PC-3 (cell line): Measurements from ENCODE around the gene GRP. TPM values are rescaled to one million over a fixed set of nuclear protein-coding genes. Genes with fewer than 3 reads are reported as not detected.

Experiments used
- ATAC-seq: fragments of 200-7000 bp; cut with Tn5 transposase; 2 replicates; pipeline ENCODE4 v1.9.1; 2020; ENCODE audit warnings: mild to moderate bottlenecking, moderate library complexity
- BruUV-seq: library from RNA; stranded (reverse); fragments of 400-500 nt; replicated peaks from 2 replicates; lab custom pipeline; 2021; lab: Mats Ljungman, UMichigan
- CTCF ChIA-PET: fragments of 300-600 bp; sonication (Branson Sonifier 250); formaldehyde crosslinking; loops from one replicate; lab custom pipeline; 2022; ENCODE audit warnings: antibody characterized with exemption; lab: Charles Lee
- POLR2A ChIA-PET: fragments of 300-600 bp; sonication (Branson Sonifier 250); formaldehyde crosslinking; loops from one replicate; lab custom pipeline; 2022; ENCODE audit warnings: antibody characterized with exemption; ENCODE audit not compliant: unreplicated experiment; lab: Charles Lee
- DNase-seq: peaks from one replicate; pipeline ENCODE4 v3.0.0-alpha.2; 2015
- H2AFZ ChIP-seq: fragments of 300-600 bp; sonication (generic); 2 replicates; pipeline ENCODE4 v1.6.0; 2016; ENCODE audit warnings: antibody characterized with exemption, low read length
- H3F3A ChIP-seq: fragments of 300-600 bp; sonication (generic); one replicate; pipeline ENCODE4 v1.6.0; 2017; ENCODE audit warnings: antibody characterized with exemption, low read length, control low read depth, mild to moderate bottlenecking; ENCODE audit not compliant: unreplicated experiment
- H3K27ac ChIP-seq: fragments of 300-600 bp; sonication (generic); 2 replicates; pipeline ENCODE4 v1.5.1; 2016; ENCODE audit warnings: mild to moderate bottlenecking, low read length
- H3K27me3 ChIP-seq: fragments of 300-600 bp; sonication (generic); 2 replicates; pipeline ENCODE4 v1.6.1; 2016; ENCODE audit warnings: low read length, mixed read lengths
- H3K36me3 ChIP-seq: fragments of 300-600 bp; sonication (generic); 2 replicates; pipeline ENCODE4 v1.6.1; 2016; ENCODE audit warnings: low read depth, mixed run types, low read length, mixed read lengths
- H3K4me1 ChIP-seq: fragments of 300-600 bp; sonication (generic); 2 replicates; pipeline ENCODE4 v1.5.1; 2016; ENCODE audit warnings: low read length; ENCODE audit not compliant: insufficient read depth
- H3K4me2 ChIP-seq: fragments of 300-600 bp; sonication (generic); 2 replicates; pipeline ENCODE4 v1.6.0; 2016; ENCODE audit warnings: low read length
- H3K4me3 ChIP-seq: fragments of 300-600 bp; sonication (generic); 2 replicates; pipeline ENCODE4 v1.5.1; 2016; ENCODE audit warnings: mild to moderate bottlenecking, low read length, mixed read lengths
- H3K79me2 ChIP-seq: fragments of 300-600 bp; sonication (generic); 2 replicates; pipeline ENCODE4 v1.6.1; 2017; ENCODE audit warnings: low read length, mixed read lengths
- H3K9ac ChIP-seq: fragments of 300-600 bp; sonication (generic); 2 replicates; pipeline ENCODE4 v1.6.0; 2016; ENCODE audit warnings: mild to moderate bottlenecking, low read length
- H3K9me2 ChIP-seq: fragments of 300-600 bp; sonication (generic); replicated peaks from 2 replicates; pipeline ENCODE4 v1.6.1; 2016; ENCODE audit warnings: mixed run types, low read length, mixed read lengths
- H3K9me3 ChIP-seq: fragments of 300-600 bp; sonication (generic); 2 replicates; pipeline ENCODE4 v1.6.1; 2016; ENCODE audit warnings: low read length, mixed read lengths
- H4K20me1 ChIP-seq: fragments of 300-600 bp; sonication (generic); 2 replicates; pipeline ENCODE4 v1.6.1; 2016; ENCODE audit warnings: low read length, mixed read lengths
- EZH2 ChIP-seq: fragments of 300-600 bp; sonication (generic); IDR thresholded peaks from one replicate; pipeline ENCODE4 v1.6.1; 2017; ENCODE audit warnings: antibody characterized with exemption, mild to moderate bottlenecking, low read length; ENCODE audit not compliant: unreplicated experiment
- EZH2phosphoT487 ChIP-seq: fragments of 300-600 bp; sonication (generic); IDR thresholded peaks from 2 replicates; pipeline ENCODE4 v1.6.1; 2018; ENCODE audit warnings: mild to moderate bottlenecking, antibody characterized with exemption, low read length, borderline replicate concordance
- intact Hi-C: fragments of 100-400 bp; cut with micrococcal nuclease; formaldehyde crosslinking; loops from 2 replicates; pipeline ENCODE4 v1.9.0; 2023
- total RNA-seq: library from RNA; depleted of rRNA; stranded (reverse); fragments of >200 nt; gene quantifications from 2 replicates; pipeline ENCODE4 v1.2.3, GENCODE V29; 2014
- TF ChIP-seq, protein P1 (sequence below): fragments of 300-600 bp; sonication (generic); conservative IDR thresholded peaks from 2 replicates; pipeline ENCODE4 v1.5.1; 2017; ENCODE audit warnings: antibody characterized with exemption, low read depth, mild to moderate bottlenecking, low read length

The GRP gene
- total RNA-seq, 1 experiment from 2014 or later, result not detected

GRCh38 chr18:59198215-59198614, 21.7 kb upstream of the GRP start:
- H3K4me2 ChIP-seq, result no peak overlapping the region
- ChIA-PET CTCF (no interaction called here), POLR2A (no interaction called here)
- peaks cover 36% of the 10 kb centered on the region for H3K27me3 ChIP-seq
- no peaks in the 10 kb centered on the region for H4K20me1 ChIP-seq
- H3K4me1 ChIP-seq, result no peaks in the 10 kb centered on the region
- no TSS peak for BruUV-seq
- intact Hi-C loops, result no loop called here
- H3K27ac ChIP-seq, result no peak overlapping the region
- no peak overlapping the region for H3K4me3 ChIP-seq
- no peak for TF ChIP-seq EZH2
- TF ChIP-seq EZH2phosphoT487, result no peak
- TF ChIP-seq, protein P1, sequence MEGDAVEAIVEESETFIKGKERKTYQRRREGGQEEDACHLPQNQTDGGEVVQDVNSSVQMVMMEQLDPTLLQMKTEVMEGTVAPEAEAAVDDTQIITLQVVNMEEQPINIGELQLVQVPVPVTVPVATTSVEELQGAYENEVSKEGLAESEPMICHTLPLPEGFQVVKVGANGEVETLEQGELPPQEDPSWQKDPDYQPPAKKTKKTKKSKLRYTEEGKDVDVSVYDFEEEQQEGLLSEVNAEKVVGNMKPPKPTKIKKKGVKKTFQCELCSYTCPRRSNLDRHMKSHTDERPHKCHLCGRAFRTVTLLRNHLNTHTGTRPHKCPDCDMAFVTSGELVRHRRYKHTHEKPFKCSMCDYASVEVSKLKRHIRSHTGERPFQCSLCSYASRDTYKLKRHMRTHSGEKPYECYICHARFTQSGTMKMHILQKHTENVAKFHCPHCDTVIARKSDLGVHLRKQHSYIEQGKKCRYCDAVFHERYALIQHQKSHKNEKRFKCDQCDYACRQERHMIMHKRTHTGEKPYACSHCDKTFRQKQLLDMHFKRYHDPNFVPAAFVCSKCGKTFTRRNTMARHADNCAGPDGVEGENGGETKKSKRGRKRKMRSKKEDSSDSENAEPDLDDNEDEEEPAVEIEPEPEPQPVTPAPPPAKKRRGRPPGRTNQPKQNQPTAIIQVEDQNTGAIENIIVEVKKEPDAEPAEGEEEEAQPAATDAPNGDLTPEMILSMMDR, result no peak
- DNase-seq, result no peak
- no peak for ATAC-seq
- no peaks in the 10 kb centered on the region for H3K36me3 ChIP-seq
- H3K9me2 ChIP-seq, result no peaks in the 10 kb centered on the region
- H3K9me3 ChIP-seq, result no peaks in the 10 kb centered on the region
- H3K9ac ChIP-seq, result no peak overlapping the region
- no peaks in the 10 kb centered on the region for H3F3A ChIP-seq
- H2AFZ ChIP-seq, result no peak overlapping the region
- H3K79me2 ChIP-seq, result no peaks in the 10 kb centered on the region

DNA sequence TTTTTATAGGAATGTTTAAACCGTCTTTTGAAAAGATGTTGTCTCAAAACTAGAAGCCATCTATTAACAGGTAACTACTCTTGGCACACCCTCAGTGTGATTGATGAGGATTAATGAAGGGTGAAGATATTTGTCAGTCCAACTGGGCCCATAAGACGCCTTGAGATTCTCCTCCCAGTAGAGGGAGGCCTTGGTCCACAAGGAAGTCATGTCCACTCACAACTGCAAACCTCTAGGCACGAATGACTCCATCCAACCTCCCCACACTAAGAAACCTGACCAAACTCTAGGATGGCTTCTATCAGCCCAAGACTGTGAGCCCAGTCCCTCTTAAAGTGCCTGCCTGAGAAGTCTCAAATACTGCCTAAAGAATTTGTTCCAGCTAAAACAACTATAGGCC, 19.2 kb upstream of the GRP start:
- BruUV-seq, result no TSS peak

GRCh38 chr18:59202258-59202820, 17.6 kb upstream of the GRP start:
- Histone ChIP-seq H3K9me3 (no peaks in the 10 kb centered on the region), H3K27ac (no peak overlapping the region), H3K36me3 (no peaks in the 10 kb centered on the region), H3F3A (no peaks in the 10 kb centered on the region), H2AFZ (no peak overlapping the region), H3K9ac (no peak overlapping the region), H3K79me2 (no peaks in the 10 kb centered on the region), H4K20me1 (no peaks in the 10 kb centered on the region), H3K9me2 (no peaks in the 10 kb centered on the region), H3K4me1 (no peaks in the 10 kb centered on the region), H3K27me3 (peaks cover 32% of the 10 kb centered on the region), H3K4me3 (no peak overlapping the region), H3K4me2 (no peak overlapping the region)
- ATAC-seq (no peak), DNase-seq (no peak)
- ChIA-PET CTCF (no interaction called here), POLR2A (no interaction called here)
- TF ChIP-seq EZH2 (no peak), EZH2phosphoT487 (no peak)
- TF ChIP-seq, protein P1, result no peak
- no TSS peak for BruUV-seq
- intact Hi-C loops, result no loop called here

More for the DNA sequence above, 19.2 kb upstream of the GRP start:
- TF ChIP-seq EZH2phosphoT487, result no peak
- TF ChIP-seq, protein P1, result peak; percentile 46
- Histone ChIP-seq H3K36me3 (no peaks in the 10 kb centered on the region), H3F3A (no peaks in the 10 kb centered on the region), H3K9ac (no peak overlapping the region), H3K27ac (no peak overlapping the region), H3K4me2 (no peak overlapping the region), H3K4me3 (no peak overlapping the region), H3K4me1 (no peaks in the 10 kb centered on the region), H3K27me3 (peaks cover 42% of the 10 kb centered on the region), H3K9me3 (no peaks in the 10 kb centered on the region), H3K79me2 (no peaks in the 10 kb centered on the region), H2AFZ (no peak overlapping the region), H3K9me2 (no peaks in the 10 kb centered on the region), H4K20me1 (no peaks in the 10 kb centered on the region)
- ChIA-PET CTCF (no interaction called here), POLR2A (no interaction called here)
- ATAC-seq, result peak; percentile 68
- intact Hi-C loops, result no loop called here
- DNase-seq, result peak; percentile 21
